HG03159 (cell line): ENCODE results near the gene JADE2.

Experiments used
- ATAC-seq: cut with Tn5 transposase; IDR thresholded peaks from one replicate; pipeline ENCODE4 v1.9.1; 2021; ENCODE audit warnings: mild to moderate bottlenecking, moderate library complexity; ENCODE audit not compliant: unreplicated experiment

The JADE2 gene

DNA sequence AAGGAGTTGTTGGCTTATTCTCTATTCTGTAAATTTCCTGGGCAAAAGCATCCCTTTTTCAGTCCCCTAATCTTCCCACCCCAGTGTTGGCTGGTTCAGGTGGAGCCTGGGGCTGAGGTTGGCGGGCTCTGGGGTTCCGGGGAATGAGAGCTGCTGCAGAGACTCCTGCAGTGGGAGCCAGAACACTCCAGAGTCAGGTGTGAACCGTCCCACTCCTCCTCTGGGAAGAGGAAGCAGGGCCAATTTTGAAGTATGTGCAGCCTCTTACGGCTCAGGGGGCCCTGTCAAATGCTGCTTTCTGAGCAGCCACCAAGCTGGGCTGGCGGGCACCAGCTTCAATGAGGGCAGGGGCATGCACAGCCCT, 42.8 kb downstream of the JADE2 start:
- no peak for ATAC-seq

DNA sequence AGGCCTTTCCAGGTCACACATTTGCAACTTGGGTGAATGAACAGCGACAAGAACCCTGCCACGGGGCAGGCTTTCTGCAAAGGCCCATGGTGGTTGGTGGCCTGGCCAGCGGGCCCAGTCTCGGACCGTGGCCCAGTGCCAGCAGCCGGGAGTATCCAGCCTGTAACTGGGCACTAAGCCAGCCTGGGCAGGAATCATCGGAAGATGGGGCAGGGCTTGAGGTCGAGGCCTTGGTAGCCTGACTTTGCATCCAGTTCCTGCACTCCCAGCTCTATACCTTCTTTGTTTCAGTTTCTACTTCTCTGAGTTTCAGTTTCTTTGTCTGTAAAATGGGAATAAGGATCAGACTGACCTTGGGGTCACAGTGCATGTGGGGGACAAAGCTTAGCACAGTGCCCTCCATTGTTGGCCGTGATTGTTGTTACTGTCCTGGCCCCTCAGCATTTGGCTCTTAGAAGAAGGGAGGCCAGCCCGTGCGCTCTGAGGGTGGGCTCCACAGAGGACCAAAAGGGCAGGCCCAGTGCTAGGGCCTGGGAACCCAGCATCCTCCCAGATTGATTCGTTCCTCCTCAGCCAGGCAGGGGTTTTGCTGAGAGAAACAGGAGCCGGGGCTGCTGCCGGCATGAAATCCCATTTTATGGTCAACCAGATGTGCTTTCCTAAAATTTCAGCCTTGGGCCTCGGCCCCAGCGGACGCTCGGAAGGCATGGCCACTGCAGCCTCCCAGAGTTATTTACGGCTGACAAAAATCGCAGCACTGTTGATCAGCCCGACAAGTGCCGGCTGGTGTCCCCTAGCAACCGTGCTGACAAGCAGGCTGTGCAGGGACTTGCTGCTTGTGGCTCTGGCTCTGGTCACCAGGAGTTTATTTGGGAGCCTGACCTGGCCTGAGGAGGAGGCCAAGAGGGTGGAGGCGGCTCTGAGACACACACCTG, 43.6 kb downstream of the JADE2 start:
- ATAC-seq: no peak

DNA sequence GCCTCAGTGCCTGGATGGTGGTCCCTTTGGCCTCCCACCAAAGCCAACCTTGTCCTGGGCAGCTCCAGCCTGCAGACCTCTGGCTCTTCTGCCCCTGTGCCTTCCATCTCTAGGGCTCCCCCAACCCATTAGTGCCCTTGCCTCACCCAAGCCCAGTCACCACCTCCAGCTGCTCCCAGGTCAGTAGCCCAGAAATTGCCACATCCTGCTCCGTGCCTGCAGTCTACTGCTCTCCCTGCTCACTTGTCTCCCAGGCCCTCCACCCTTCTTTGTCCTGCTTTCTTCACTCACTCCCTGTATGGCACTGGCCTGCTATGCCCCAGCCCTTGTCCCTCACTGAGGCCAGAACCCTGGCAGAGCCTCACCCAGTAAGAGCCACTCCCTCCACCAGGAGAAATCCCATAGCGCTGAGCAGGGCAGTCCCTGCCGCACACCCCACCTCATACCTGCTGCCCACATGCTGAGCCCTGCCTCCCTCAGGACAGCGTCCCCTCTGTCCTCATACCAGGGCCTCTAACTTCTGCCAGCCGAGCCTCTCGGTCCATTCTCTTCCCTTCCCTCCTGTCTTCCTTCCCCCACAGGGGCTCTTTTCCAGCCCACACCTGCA, 44.4 kb downstream of the JADE2 start:
- no peak for ATAC-seq

DNA sequence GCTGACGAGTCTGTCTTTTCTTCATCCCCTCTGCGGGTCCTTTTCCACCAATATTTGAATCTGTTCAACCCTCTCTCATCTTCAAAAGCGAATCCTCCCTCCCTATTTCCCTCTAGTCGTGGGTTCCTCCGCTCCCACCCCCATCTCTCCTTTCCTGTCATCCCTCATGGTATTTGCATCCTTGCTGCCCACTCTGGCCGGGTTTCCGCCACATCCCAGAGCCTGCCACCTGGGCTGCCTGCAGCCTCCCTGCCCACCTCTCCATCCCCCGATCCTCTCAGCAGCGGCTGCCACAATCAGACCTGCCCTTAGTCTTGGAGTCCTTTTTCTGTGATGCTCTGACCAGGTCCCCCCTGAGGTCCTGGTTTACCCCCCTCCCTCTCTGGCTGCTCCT, 44.9 kb downstream of the JADE2 start:
- ATAC-seq: no peak

DNA sequence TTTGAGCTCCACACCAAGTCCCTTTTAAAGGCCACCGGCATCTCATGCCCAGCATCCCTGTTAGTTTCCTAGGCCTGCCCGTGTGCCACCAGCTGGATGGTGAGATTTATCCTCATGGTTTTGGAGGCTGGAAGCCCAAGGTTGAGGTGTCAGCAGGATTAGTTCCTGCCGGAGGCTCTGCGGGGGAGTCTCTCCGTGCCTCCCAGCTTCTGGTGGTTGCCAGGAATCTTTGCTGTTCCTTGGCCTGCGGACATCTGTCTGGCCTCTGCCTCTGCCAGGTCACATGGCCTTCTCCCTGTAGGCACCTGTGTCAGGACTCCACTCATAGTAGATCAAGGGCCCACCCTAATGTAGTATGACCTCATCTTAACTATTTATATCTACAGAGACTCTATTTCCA, 45.4 kb downstream of the JADE2 start:
- no peak for ATAC-seq

DNA sequence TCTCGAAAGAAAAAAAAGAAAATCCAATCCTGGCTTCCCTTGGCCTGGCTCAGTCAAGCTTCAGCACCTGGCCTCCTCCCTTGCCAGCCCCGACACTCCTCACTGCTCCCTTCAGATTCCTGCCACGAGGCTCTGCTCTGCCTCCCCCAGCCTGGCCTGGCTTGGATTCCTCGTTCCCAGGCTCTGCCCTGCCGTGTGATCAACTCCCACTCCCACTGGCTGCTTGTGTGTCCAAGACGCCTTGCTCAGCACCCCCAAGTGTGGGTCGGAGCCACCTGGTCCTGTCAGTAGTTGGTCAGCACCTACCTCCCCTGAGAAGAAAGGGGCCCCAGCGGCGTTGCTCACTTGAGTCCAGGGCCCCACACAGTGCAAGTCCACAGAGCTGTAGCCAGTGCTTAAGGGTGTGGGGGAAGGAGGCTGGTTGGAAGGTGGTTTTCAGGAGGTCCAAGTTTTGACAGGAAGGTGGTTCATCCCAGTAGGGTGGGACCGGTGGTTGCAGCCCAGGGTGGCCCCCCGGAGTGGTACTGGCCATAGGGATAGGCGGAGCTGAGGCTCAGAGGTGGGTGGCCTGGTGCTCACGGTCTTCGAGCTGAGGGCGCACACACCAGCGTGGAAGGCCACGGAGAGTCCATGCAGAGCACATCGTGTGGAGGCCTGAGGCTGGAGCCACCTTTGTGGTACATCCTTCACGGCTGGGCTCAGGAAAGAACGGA, 46.4 kb downstream of the JADE2 start:
- no peak for ATAC-seq

DNA sequence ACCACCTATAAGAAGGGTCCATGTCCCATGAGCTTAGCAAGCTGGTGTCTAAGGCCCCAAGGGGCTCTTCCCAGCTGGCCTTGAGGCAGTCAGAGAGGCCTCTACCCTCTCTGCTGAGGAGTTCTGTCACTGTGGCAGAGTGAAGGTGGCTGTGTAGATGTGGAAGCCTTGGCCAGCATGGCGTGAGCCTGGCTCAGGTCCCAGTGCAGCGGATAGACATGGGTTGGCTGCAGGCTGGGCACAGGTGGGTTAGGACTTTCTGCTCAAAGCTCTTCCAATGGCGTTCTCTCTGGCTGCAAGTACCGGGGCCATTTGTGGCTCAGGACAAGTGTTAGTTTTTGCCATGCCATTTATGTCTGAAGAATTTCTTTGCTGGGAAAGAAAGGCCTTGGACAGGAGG, 47.3 kb downstream of the JADE2 start:
- no peak for ATAC-seq

DNA sequence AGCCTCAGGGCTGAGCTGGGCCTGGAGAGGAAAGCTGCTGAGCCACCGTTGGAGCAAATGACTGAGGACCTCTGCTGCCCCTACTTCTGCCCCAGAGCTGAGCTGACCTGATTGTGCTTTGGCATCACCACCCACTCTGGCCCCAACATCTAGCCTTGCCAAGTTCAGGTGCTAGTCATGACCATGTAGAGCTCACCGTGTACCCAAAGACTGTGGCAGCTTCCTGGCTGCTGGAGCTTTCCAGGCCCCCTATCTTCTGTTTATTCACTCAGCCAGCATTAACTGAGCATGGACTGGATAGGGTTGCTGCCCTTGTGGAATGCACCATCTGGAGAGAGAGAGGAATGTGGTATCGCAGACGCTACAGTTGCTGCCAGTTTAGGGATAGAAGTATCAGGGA, 49.1 kb downstream of the JADE2 start:
- ATAC-seq: no peak

DNA sequence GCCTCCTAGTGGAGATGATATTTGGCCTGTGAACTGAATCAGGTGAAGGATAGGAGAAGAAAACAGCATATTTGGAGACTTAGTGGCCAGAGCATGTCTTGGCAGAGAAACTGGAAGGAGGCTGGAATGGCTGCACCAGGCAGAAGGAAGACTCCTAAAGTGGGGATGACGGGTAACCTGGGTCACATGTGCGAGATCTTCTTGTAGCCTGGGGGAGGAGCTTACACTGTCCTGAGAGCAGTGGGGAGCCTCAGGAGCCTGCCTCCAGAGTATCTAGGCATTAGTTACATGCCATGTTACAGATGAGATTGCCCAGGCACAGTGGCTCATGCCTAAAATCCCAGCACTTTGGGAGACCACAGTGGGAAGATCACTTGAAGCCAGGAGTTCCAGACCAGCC, 49.8 kb downstream of the JADE2 start:
- no peak for ATAC-seq

DNA sequence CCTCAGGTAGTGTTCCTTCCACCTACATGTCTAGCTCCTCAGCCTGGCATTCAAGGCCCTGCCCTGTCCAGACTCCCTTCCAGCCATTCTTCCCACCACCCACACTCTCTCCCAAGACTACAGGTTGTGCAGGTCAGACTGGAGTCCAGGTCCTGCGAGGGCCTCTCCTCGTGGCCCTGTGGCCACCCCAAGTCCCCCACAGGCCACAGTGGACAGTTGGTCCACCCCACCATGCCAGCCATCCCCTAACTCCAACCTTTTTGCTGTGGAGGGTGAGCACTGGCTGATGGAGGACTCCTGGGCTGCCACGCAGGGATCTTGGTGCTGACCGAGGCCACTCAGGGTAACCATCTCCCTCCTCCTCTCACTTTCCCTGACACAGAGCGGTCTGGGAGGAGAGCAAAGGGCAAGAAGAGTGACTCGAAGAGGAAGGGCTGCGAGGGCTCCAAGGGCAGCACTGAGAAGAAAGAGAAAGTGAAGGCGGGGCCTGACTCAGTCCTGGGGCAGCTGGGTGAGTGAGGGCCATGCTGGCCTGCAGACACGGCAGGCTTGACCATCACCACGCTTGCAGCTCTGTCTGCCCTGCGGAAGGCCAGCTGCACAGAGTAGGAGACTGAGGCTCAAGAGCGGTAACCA, 51.0 kb downstream of the JADE2 start:
- no peak for ATAC-seq

DNA sequence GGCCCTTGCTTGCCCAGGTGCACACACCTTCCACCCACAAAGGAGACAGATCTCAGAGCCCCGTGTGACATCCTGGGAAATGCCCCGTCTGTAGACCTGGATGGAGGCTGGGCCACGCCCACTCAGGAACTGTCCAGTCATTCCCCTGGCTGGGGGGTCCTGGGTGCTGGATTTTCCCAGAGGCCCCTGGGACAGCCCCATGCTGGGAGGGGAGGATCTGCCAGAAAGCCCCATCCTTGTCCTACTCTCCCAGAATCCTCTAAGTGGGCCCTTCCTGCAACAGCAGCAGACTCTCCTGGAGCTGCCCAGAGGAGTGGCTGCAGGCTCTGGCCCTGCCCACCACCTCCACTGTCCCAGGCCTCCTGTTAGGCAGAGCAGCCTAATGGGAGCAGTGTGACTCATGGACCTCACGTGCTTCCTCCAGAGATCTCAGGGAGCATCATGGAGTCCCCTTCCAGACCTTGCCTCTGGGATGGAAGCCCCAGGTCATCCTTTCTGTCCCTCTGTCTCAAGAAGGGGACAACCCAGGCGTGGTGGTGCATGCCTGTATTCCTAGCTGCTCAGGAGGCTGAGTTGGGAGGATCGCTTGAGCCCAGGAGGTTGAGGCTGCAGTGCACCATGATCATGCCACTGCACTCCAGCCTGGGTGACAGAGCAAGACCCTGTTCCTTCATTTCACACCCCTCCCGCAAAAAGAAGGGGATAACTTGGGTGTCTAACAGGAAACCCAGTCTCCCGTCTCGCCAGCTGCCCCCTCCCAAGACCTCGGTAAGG, 51.7 kb downstream of the JADE2 start:
- no peak for ATAC-seq

DNA sequence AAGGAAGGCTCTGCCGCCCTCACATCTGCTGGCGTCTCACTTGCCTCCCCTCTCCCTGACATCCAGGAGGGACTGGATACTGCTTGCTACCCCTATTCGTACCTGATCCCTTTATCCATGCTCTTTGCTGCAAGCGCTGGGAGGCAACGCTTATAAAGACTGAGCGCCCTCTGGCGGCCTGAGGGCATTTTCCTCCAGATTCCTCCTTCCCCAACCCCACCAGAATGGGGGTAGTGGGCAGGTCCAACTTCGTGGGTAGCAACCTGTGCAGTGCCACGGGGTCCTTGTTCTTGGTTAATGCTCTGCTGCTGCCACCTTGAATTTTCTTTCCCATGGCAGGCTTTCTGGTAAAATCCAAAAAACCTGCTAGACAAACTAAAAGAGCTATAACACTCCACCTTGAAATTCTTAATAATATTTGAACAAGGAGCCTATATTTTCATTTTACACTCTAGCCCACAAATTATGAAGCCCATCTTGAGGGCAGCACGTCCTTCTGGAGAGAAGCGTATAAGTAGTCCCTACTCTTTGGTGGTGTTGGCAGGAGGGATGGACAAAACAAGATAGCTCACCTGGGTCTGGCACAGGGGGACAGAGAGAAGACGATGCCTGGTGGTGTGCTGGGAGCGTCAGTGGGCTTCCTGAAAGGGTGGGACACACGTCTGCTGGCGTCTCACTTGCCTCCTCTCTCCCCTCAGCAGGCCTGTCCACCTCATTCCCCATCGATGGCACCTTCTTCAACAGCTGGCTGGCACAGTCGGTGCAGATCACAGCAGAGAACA, 52.5 kb downstream of the JADE2 start:
- no peak for ATAC-seq

DNA sequence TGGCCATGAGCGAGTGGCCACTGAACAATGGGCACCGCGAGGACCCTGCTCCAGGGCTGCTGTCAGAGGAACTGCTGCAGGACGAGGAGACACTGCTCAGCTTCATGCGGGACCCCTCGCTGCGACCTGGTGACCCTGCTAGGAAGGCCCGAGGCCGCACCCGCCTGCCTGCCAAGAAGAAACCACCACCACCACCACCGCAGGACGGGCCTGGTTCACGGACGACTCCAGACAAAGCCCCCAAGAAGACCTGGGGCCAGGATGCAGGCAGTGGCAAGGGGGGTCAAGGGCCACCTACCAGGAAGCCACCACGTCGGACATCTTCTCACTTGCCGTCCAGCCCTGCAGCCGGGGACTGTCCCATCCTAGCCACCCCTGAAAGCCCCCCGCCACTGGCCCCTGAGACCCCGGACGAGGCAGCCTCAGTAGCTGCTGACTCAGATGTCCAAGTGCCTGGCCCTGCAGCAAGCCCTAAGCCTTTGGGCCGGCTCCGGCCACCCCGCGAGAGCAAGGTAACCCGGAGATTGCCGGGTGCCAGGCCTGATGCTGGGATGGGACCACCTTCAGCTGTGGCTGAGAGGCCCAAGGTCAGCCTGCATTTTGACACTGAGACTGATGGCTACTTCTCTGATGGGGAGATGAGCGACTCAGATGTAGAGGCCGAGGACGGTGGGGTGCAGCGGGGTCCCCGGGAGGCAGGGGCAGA, 53.3 kb downstream of the JADE2 start:
- ATAC-seq: no peak

DNA sequence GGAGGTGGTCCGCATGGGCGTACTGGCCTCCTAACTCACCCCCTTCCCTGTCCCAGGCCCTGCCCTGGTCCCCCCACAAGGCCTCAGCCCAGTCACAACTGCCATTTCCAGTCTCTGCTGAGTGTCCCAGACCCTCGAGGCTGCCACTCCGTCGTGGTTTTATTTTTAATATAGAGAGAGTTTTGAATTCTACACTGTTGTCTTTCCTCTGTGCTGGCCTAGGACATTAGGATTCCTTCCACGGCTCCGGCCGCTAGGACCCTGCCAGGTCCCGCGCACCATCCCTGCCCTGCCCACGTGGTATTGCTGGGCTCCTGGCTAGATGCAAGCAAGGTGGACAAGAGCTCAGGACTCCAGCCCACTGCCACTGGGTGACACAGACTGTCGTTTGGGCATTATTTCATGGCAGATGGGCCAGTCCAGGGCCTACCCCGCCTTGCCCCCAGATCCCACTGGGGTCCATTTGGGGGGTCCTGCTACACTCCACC, 53.9 kb downstream of the JADE2 start:
- ATAC-seq: no peak

DNA sequence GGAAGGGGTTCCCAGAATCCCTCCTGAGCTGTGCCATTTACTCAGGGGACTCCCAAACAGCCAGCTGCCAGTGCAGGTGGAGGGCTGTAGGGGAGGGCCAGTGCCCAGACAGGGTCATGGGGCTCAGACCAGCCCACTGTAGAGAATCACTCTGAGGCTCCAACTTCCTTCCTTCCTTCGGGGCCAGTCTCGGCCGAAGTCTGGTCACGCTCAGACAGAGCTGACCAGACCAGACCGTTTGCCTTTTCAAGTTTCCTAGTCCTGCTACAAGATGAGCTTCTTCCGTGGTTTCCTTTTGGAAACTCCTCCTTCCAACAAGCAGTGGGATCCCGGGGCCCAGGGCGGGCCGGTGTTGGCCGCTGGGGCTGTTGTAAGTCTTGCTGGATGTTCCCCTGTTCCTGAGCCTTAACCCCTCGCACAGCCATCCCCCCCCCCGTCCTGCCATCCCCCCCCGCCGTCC, 54.6 kb downstream of the JADE2 start:
- ATAC-seq: no peak

DNA sequence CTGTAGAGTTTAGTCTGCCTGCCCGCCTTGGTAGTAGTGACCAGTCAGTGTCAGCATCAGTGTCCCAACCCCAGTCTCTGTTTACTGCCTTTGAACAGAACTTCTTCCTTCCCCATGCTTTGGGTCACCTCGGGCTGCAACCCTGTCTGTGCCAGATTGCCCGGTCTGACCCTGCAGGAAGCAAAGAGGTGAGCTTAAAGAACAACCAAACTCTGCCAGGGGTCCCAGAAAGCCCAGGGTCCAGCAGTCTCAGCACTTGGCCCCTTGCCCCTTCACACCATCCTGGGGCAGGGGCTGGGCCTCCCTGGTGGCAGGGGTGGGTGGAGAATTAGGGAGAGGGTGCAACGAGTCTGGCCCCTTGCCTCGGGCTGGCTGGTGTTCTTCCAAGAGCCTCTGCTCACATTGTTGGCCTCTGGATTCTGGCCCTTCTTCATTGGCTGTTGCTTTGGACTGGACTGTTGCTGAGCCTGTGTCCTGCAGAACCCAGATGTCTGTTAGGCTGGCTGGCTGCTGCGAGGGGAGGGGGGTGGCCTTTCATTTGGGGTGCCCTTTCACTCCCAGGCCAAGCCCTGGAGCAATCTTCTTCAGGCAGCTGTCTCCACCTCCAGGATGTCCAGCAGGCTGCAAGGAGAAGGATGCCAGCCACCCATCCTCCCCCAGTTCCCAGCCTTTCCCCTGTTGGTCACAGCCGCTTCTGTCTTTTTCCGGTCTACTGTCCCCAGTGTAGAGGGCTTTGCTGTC, 55.9 kb downstream of the JADE2 start:
- no peak for ATAC-seq

DNA sequence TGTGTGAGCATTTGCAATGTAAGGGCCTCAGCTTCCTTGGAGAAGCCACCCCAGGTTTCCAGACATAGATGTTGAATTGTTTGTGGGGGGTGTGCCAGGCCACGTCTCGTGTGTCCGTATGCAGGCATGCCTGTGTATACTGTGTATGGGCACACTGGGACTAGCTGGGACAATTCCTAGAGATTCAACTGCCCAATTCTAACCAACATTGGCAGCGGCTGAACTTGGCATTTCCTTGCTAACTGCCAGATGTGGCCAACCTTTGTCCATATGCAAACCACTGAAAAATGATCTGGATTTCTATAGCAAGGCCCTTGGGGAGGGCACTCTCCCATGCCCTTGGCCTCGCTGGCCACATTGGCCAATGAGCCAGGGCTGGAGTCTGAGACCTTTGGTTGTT, 56.8 kb downstream of the JADE2 start:
- no peak for ATAC-seq

DNA sequence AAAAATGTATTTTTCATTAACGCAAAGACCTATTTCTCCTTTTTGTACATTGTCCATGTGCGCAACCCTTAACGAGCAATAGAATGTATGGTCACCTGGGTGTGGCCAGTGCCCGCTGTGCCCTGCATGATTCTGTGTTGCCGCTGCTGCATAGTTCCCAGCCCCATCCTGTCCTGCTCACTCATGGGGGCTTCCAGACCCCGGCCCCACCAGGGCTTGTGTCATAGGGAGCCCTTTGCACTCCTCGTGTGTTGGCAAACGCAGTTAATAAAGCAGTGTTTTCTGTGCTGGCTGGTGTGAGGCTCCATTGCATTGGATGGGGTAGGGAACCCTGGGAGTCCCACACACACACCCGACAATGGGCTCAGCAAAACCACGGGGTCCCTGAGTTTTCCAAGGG, 57.5 kb downstream of the JADE2 start:
- no peak for ATAC-seq
